ENCODE measurements around the gene CD40.
A peak's percentile ranks its signal among the peaks of the same experiment; 100 is the strongest.
"Not testable (repeated sequence)": the region's sequence is repeated elsewhere in the genome, so short reads cannot be mapped to it uniquely, and the experiment has no call there.

The CD40 gene

DNA sequence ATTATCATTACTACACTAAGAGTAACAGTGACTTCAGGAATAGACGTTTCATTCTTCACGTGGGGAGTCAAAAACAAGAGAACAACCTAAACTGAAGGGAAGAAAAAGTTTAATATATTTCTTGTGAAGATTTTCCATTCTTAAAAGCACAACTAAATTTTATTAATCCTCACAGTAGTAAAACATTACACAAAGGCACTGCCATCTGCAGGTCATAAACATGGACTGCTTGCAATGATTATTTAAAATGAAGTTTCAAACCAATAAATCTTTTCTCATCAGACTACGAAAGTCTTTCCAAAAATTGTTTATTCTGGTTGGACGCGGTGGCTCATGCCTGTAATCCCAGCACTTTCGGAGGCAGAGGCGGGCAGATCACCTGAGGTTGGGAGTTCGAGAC lies 31.0 kb upstream of the CD40 start:
- DNase-seq: peak; percentile 11 to 13
- no peak for TF ChIP-seq POLR2A (IDR thresholded peaks at IDR 0.05; ENCODE audit: low read length)
- no peak for TF ChIP-seq GATA1 (IDR thresholded peaks at IDR 0.05; ENCODE audit: low read depth, low read length)

DNA sequence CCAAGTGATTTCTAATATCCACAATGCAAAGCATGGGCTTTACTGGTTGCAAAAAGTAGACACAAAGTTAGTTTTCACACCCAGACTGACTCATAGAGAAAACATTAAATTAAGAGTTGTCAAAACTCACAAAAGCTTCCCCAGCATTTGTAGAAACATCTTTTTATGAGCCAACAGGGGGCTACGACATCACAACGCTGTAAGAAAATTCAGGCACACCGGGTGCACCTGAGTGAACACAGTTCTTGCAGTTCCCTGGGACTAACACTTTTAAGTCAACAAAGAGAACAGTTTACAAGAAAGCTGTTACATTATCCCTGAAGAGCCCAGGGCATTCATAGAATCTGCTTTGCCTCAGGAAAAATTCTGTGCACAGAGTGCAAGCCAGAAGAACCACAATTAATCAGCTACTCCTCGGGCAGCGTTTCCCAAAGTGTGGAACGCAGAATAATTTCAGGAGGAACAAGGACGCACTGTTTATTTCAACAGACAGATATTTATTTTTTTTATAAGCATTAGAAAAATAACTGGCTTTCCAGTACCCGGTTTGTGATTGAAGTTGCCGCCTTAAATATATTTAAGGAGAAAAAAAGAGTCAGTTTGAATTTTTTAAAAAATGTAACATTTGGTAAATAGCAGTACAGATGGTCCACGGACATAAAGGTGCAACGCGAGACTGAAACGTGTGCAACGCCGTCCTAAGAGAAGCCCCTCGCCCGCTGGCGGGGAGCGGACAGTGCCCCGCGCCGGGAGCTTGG lies 29.5 kb upstream of the CD40 start:
- TF ChIP-seq POLR2A (IDR thresholded peaks at IDR 0.05; ENCODE audit: low read length) (no peak), GATA1 (IDR thresholded peaks at IDR 0.05; ENCODE audit: low read depth, low read length) (no peak)
- peak; percentile 27 to 36 for DNase-seq

DNA sequence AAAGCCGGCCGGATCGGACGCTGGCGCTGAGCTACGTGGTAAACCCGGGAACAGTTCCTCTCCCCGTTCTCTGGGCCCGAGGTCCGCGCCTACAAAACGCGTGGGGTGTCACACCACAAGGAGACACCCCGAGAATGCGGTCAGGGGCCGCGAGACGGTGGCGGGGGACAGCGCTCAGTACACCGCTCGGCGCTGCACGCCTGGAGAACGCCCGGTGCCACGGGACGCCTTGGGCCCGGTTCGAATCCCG lies 29.0 kb upstream of the CD40 start:
- no peak for DNase-seq
- TF ChIP-seq GATA1 (IDR thresholded peaks at IDR 0.05; ENCODE audit: low read depth, low read length) (no peak), POLR2A (IDR thresholded peaks at IDR 0.05; ENCODE audit: low read length) (no peak)

DNA sequence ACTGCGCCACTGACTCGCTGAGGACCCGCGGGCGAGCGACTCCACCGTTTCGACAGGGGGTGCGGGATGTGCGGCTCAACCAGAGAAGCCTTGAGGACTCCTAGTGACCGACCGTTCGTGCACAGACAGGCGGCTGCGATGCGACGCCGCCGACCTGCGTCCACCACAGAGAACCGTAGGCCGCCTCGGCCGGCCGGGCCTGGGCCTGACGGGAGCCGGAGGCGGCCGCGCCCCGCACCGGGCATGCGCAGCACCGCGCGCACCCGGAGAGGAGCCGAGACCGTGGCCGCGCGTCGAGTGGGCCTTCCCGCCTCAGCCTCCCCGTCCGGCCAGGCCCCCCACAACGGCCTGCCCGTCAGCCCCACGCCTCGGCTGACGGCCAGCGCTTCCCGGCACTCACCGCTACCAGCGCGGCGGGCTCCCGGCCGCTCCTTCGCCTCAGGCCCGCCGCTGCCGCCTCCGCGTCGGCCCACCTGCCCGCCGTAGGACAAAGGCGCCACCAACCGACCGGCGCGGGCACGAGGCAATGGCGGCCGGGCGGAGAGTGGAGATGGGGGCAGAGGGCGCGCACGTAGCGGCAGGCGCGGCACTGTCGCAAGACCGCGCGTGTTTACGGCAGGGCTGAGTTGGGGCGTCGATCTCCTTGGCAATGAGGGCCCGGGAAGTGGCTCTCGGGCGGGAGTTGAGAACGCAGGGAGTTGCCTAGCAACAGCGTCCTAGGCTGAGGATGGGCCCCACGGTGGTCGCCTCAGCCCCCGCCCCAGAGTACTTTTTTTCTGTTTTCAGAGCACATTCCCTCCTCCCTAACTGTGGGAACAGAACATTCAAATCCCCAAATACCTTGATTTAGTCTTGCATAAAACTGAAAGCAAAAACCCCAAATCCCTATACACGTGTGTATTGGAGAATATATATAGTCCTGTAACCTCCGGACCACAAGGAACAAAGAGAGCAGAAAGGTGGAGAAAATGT lies 28.4 kb upstream of the CD40 start, which contains the start of gene NCOA5:
NCOA5 (minus strand) TSS at position 546 of the 972 bp plus-strand sequence. CDS start 10,538 bp downstream, outside the sequence.
- TF ChIP-seq POLR2A (IDR thresholded peaks at IDR 0.05; ENCODE audit: low read length) (peak; percentile 89), GATA1 (IDR thresholded peaks at IDR 0.05; ENCODE audit: low read depth, low read length) (no peak)

DNA sequence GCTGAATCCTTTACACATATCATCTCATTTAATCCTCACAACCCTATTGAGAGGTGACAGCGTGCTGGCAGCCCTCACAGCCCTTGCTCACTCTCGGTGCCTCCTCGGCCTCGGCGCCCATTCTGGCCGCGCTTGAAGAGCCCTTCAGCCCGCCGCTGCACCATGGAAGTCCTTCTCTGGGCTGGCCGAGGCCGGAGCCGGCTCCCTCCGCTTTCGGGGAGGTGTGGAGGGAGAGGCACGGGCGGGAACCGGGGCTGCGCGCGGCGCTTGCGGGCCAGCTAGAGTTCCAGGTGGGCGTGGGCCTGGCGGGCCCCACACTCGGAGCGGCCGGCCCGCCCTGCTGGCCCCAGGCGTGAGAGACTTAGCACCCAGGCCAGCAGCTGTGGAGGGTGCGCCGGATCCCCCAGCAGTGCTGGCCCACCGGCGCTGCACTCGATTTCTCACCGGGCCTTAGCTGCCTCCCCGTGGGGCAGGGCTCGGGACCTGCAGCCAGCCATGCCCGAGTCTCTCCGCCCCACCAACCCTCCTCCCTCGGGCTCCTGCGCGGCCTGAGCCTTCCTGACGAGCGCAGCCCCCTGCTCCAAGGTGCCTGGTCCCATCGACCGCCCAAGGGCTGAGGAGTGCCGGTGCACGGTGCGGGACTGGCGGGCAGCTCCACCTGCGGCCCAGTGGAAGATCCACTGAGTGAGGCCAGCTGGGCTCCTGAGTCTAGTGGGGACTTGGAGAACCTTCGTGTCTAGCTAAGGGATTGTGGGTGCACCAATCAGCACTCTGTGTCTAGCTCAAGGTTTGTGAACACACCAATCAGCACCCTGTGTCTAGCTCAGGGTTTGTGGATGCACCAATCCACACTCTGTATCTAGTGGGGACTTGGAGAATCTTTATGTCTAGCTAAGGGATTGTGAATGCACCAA lies 26.2 kb upstream of the CD40 start:
- not testable (repeated sequence) for DNase-seq

More for the DNA sequence above, 28.4 kb upstream of the CD40 start, which contains the start of gene NCOA5:
- peak; percentile 97 to 98 for DNase-seq

DNA sequence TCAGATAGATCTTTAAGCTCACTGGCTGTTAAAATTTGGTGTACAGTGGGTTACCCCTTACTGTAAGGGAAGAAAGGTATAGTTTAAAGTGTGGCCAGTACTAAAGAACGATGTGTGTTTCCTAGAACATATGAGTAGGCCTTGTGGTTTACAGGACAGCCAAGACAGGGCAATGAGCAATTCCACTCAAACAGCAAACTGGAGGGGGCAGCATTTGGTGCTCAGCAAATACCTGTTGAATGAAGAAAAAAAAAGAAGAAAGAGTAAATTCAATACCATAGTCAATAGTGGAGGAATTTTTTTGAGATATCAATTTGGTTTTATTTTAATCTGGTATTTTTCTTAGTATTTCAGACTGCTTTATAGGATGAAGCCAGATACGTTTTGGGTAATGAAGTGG lies 24.6 kb upstream of the CD40 start:
- no peak for DNase-seq
- no peak for TF ChIP-seq GATA1 (IDR thresholded peaks at IDR 0.05; ENCODE audit: low read depth, low read length)
- no peak for TF ChIP-seq POLR2A (IDR thresholded peaks at IDR 0.05; ENCODE audit: low read length)

DNA sequence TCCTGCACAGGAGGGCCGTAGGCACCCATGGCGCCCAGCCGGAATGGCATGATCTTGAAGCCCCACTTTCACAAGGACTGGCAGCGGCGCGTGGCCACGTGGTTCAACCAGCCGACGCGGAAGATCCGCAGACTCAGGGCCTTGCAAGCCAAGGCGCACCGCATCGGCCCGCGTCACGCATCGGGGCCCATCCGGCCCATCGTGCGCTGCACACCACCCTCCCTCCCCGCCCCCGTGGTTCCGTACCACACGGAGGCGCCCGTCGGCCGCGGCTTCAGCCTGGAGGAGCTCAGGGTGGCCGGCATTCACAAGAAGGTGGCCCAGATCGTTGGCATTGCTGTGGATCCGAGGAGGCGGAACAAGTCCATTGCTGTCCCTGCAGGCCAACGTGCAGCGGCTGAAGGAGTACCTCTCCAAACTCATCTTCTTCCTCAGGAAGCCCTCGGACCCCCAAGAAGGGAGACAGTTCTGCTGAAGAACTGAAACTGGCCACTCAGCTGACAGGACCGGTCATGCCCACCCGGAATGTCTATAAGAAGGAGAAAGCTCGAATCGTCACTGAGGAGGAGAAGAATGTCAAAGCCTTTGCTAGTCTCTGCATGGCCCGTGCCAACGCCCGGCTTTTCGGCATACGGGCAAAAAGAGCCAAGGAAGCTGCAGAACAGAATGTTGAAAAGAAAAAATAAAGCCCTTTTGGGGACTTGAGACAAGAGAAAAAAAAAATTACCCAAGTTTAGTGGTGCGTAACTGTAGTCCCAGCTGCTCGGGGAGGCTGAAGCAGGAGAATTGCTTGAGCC lies 18.4 kb upstream of the CD40 start:
- no peak for TF ChIP-seq POLR2A (IDR thresholded peaks at IDR 0.05; ENCODE audit: low read length)
- TF ChIP-seq GATA1 (IDR thresholded peaks at IDR 0.05; ENCODE audit: low read depth, low read length): no peak
- DNase-seq: peak in 1 of 2 experiments; percentile 14

DNA sequence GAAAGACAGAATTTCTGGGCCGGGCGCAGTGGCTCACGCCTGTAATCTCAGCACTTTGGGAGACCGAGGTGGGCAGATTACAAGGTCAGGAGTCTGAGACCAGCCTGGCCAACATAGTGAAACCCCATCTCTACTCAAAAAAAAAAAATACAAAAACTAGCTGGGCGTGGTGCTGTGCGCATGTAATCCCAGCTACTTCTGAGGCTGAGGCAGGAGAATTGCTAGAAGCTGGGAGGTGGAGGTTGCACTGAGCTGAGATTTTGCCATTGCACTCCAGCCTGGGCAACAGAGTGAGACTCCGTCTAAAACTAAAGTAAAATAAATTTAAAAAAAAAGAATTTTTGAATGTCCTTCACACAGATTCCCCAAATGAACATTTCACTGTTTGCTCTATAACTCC lies 17.7 kb upstream of the CD40 start:
- not testable (repeated sequence) for DNase-seq

DNA sequence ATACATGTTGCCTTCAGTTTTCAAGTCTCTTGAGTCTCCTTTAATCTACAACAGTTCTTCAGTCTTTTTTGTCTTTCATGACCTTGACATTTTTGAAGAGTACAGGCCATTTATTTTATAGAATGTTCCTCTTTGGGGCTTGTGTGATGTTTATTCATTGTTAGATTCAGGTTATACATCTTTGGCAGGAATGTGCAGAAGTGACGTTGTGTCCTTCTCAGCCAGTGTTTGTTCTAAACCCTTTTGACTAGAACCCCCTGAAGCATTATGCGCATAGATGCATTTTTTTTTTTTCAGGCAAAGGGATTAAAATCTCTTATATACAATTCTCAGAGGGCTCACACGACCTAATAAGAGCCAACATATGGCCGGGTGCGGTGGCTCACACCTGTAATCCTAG lies 17.1 kb upstream of the CD40 start:
- DNase-seq: no peak

DNA sequence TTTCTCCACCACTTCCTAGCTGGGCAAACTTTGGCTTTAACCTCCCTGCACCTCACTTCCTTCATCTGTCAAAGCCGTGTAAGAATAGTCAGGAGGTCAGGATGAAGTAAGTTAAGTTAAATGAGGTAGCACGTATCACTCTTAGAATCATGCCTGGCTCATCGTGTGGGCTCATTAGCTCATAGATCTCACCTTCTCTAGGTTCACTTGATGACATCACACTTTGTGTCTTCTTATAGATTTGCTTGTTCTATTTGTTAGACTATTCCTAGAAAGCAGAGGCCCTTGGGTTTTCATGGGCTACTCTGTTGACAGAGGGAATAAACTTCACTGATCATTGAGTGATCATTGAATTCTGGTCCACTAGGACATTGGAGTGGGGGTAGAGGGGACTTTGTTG lies 16.2 kb upstream of the CD40 start:
- TF ChIP-seq POLR2A (IDR thresholded peaks at IDR 0.05; ENCODE audit: low read length): no peak
- no peak for TF ChIP-seq GATA1 (IDR thresholded peaks at IDR 0.05; ENCODE audit: low read depth, low read length)
- DNase-seq: no peak

More for the DNA sequence above, 17.1 kb upstream of the CD40 start:
- TF ChIP-seq GATA1 (IDR thresholded peaks at IDR 0.05; ENCODE audit: low read depth, low read length) (no peak), POLR2A (IDR thresholded peaks at IDR 0.05; ENCODE audit: low read length) (no peak)

DNA sequence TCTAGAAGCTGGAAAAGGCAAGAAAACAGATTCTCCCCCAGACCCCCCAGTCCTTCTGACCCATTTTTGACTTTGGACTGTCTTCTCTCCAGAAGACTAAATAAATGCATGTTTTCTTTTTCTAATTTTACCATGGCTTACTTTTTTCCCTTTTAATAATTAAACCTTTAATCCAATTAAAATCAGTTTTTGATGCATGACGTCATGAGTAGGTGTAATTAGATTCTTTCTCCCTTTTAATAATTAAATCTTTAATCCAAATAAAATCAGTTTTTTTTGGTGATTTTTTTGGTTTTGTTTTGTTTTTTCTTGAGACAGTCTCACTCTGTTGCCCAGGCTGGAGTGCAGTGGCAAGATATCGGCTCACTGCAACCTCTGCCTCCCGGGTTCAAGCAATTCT lies 15.2 kb upstream of the CD40 start:
- TF ChIP-seq POLR2A (IDR thresholded peaks at IDR 0.05; ENCODE audit: low read length): no peak
- no peak for TF ChIP-seq GATA1 (IDR thresholded peaks at IDR 0.05; ENCODE audit: low read depth, low read length)
- DNase-seq: no peak

DNA sequence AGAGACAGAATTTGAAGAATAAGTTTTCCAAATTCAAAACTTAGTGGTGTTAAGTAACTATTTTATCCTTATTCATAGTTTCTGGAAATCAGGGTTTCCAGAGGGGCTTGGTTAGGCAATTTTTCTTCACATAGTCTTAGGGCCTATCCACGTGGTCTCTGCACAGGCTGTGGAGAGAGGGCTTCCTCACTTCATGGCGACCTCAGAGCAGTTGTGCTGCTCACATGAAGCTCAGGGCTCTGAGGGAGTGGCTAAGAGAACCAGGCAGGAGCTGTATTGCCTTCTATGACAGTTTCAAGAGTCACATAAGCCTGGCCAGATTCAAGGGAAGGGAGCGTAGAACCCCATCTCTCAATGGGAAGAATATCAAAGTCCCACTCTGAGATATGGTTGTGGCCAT lies 13.9 kb upstream of the CD40 start:
- DNase-seq: no peak
- TF ChIP-seq POLR2A (IDR thresholded peaks at IDR 0.05; ENCODE audit: low read length) (no peak), GATA1 (IDR thresholded peaks at IDR 0.05; ENCODE audit: low read depth, low read length) (no peak)

DNA sequence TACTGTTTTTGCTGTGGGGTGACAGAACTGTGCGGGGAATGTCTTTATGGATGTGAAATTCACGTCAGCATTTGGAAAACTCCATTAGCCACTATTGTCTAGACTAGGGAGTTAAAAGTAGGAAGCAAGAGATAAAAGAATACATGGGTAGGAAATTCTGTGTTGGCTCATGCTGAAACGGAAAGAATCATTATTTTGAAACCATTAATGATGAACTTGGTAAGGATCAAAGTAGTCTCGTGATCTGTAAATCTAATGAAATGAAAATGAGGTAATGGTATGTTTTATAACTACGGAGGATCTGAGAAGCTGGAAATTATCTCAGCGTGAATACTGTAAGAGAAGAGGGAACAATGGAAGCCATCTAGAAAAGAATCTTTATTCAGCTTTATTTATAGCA lies 11.1 kb upstream of the CD40 start:
- no peak for DNase-seq
- TF ChIP-seq POLR2A (IDR thresholded peaks at IDR 0.05; ENCODE audit: low read length): no peak
- no peak for TF ChIP-seq GATA1 (IDR thresholded peaks at IDR 0.05; ENCODE audit: low read depth, low read length)
